HG02571 (cell line): ENCODE data around the gene RBM3.
A peak's percentile ranks its signal among the peaks of the same experiment; 100 is the strongest.

Experiments
- ATAC-seq: cut with Tn5 transposase; IDR thresholded peaks from one replicate; pipeline ENCODE4 v1.9.1; 2021; ENCODE audit warnings: mild to moderate bottlenecking, moderate library complexity; ENCODE audit not compliant: unreplicated experiment

The RBM3 gene

DNA sequence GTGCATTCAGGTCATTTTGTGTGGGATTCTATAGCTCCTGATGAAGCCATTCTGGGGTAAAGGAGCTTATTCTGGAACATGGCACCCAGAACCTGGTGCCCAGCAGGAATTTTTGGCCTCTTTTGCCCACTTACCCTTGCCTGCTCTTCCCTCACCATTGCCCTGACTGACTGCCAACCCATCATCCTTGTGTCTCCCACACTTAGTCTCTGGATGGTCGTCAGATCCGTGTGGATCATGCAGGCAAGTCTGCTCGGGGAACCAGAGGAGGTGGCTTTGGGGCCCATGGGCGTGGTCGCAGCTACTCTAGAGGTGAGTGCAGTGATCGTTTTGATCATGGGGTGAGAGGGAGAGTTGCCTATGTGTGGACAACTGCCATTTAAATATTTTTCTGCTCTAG, 1.8 kb downstream of the RBM3 start:
- no peak for ATAC-seq

DNA sequence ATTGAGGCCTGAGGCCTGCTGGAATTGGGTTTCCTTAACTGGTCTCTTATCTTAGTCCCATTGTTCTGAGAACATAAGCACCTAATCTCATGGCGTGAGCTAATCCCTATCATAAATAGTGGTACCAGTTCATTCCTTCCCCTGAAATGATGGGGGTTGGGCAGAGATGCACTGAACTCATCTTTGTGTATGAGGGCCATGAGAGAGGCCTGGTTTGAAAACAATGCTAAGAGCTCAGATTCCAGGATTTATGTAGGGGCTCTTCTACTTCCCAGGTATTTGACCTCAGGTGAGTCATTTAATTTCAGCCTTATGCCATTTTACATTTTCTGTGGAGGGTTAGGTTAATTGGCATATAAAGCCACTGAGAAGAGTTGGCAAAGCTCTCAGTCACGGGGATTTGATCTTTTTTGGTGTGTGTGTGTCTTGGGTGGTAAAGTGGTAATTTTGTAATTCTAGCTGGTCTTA, 4.4 kb downstream of the RBM3 start:
- ATAC-seq = no peak

GRCh38 chrX:48579259-48579658, 5.0 kb downstream of the RBM3 start:
- ATAC-seq = no peak

DNA sequence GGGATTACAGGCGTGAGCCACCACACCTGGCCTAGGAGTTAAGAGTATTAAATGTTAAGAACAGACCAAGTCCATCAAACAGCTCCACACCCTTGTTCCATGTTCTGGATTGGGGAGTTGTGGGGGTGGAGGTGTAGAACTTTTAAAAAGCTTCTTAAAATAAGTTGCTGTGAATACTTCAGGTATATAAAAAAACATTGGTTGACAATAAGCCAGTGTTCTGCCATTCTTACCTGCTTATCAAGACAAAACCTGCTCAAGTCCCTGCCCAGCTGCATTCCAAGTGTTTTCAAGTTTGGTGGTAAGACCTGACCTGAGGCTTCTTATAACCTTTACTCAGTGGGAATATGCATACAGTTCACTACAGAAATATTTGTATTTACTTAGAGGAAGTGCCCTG, 6.4 kb downstream of the RBM3 start:
- no peak for ATAC-seq

DNA sequence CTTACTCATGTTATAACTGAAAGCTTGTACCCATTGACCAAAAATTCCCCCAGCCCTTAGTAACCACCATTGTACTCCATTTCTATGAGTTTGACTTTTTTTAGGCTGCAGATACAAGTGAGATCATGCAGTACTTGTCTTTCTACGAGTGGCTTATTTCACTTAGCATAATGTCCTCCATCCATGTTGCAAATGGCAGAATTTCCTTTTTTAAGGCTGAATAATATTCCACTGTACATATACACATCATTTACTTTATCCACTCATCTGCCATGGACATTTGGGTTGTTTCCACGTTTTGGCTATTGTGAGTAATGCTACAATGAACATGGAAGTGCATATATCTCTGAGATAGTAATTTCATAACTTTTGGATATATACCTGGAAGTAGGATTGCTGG, 10.4 kb downstream of the RBM3 start:
- ATAC-seq = no peak

- ATAC-seq = no peak
Observed at GRCh38 chrX:48589482-48590162, 15.3 kb downstream of the RBM3 start.

DNA sequence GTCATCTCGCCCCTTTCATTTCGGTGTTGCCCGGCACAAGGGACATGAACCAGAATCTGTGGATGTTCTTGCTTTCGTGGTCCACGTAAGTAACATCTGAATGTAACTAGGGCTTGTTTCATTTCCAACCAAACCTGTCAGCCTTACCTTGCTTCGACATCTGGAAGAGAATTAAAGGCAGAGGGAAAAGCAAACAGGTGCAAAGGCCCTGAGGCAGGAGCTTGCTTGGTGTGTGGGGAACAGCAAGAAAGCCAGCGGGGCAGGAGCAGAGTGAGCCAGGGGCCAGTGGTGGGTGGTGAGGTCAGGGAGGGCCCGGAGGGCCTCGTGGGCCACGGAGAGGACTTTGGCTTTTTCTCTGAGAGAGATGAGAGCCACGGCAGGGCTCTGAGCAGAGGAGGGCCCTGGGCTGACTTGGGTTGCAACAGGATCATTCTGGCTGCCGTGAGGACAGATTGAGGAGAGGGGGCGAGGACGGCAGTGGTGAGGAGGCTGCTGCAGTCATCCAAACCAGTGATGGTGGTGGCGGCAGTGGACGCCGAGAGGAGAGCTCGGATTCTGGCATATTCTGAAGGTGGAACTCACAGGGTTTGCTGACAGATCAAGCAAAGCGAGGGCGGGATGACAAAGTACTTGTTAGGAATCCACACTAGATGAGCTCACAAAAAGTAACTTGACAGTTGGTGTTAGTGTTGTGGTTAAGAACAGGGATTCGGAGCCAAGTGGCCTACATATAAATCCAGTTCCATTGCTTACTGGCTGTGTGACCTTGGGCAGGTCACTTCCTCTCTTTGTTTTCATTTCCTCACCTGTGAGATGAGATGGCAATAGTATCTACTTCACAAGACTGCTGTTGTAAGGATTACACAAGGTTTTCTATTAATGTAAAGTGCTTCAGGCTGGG, 16.2 kb downstream of the RBM3 start:
- ATAC-seq = no peak

GRCh38 chrX:48591255-48591791, 17.0 kb downstream of the RBM3 start:
- ATAC-seq = no peak

GRCh38 chrX:48592971-48593370, 18.7 kb downstream of the RBM3 start:
- ATAC-seq = no peak

DNA sequence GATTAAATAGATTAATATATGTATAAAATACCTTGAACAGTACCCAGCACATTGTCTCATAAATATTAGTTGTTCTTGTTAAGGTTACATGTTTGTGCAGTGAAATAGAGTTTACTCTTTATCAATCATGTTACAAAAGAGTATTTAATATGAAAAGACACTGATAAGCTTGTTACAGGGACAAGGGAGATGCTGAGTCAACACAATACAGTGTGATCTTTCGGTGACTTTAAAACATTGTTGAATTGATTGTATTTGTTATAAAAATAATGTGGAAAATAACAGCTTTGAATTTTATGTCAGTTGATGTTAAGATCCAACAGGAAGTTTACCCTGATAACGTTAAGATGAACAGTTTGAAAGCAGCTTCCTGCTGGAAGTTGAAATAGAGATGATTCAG, 21.6 kb downstream of the RBM3 start:
- ATAC-seq = no peak

GRCh38 chrX:48597353-48598264, 23.3 kb downstream of the RBM3 start, which contains the start of gene WDR13:
Gene WDR13, plus strand, starts transcription at chrX:48597492. Its CDS starts 505 bp downstream, at chrX:48597997.
- peak; percentile 68 for ATAC-seq

DNA sequence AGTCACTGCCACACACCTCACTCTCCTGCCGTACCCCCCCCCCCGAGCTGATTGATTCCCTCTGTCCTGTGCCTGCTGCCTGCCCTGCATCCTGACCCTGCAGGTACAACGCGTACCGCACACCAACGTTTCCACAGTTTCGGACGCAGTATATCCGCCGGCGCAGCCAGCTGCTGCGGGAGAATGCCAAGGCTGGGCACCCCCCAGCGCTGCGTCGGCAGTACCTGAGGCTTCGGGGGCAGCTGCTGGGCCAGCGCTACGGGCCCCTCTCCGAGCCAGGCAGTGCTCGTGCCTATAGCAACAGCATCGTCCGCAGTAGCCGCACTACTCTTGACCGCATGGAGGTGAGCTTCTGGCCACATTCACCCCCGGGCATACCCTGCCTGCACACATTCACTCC, 24.3 kb downstream of the RBM3 start:
- ATAC-seq = no peak

DNA sequence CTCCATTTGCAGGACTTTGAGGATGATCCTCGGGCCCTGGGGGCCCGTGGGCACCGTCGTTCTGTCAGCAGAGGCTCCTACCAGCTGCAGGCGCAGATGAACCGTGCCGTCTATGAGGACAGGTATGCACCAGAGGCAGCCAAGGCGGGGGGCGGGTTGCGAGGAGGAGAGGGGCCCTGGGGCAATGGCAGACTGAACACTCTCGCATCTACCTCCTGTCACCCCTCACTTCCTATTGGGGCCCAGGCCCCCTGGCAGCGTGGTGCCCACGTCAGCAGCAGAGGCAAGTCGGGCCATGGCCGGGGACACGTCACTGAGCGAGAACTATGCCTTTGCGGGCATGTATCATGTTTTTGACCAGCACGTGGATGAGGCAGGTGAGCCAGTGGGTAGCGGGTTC, 25.1 kb downstream of the RBM3 start:
- ATAC-seq = no peak

DNA sequence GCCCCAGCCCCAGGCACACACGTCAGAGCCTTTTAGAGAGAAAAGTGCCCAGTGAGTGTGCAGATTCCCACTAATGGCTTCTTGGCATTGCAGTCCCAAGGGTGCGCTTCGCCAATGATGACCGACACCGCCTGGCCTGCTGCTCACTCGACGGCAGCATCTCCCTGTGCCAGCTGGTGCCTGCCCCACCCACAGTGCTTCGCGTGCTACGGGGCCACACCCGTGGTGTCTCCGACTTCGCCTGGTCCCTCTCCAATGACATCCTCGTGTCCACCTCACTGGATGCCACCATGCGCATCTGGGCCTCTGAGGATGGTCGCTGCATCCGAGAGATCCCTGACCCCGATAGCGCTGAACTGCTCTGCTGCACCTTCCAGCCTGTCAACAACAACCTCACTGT, 25.9 kb downstream of the RBM3 start:
- no peak for ATAC-seq

- ATAC-seq = no peak
Observed at GRCh38 chrX:48601741-48602394, 27.6 kb downstream of the RBM3 start.

GRCh38 chrX:48604701-48605100, 30.4 kb downstream of the RBM3 start:
- no peak for ATAC-seq

- no peak for ATAC-seq
Observed at GRCh38 chrX:48606091-48606490, 31.8 kb downstream of the RBM3 start.

DNA sequence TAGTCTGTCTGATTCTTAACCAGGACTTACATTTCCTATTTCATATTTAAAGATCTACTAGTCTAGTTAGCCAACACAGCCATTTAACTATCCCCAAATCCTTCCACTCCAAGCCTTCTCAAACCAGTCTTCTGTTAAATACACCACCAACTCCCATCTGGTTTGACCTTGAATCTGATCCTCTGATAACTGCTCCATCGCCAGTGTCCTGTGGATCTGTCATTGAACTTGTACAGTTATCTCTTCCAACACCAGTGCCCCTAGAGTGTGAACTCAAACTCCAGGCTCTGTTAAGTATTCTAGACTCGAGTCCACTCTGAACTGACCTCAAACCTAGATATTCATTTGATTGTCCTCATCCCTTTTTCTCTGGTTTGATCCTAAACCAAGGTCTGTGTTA, 37.4 kb downstream of the RBM3 start:
- ATAC-seq = no peak

DNA sequence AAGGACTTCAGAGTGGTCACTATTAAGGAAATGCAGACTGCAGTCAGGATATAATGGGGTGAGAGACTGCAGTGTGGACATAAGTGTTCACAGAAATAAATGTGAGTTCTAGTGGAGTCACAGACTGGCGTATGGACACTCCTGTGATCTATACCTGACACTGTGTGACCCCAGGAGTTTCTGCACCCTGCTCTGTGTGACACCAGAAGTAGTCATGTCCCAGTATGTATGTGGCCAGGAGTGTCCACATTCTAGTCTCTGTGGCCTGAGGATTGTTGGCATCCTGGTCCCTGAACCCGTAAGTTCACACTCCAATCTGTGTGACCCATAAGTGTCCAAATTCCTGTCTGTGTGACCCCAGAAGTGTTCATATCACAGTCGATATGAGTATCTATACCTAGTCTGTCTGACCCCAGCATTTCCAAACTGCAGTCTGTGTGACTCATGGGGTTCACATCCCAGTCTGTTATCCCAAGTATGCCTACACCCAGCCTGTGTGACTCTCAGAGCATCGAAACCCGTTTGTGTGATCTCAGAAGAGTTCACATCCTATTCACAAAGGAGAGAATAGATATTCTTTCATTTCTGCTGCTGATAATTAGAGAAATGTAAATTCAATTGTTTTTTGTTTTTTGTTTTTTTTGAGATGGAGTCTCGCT, 39.3 kb downstream of the RBM3 start:
- ATAC-seq = no peak

DNA sequence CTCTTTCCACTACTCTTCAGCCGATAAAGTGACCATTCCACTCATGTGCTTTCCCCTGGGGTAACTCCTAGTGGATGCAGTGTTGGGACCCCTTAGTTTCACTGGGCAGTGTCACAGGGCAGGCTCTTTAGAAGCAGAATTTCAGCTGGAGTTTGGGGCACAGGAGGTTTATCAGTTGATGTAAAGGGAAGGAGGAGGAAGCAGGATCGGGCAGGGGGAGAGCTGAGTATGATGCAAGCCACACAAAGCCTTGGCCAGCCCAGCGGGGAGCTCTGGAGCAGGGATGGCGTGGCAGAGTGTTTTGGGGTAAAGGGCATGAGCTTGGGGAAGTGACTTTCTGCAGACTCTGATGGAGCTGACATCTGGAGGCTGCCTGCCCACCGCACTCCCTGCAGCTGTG, 42.3 kb downstream of the RBM3 start:
- ATAC-seq = no peak
